Endodermal cell (in vitro differentiated cells): ENCODE results near the gene LIPC. TPM values are rescaled to one million over a fixed set of nuclear protein-coding genes. Genes with fewer than 3 reads are reported as not detected.

ENCODE experiments used
- DNase-seq: peaks from one replicate; pipeline ENCODE4 v3.0.0-alpha.2; 2017
- H3K27ac ChIP-seq: 2 replicates; pipeline ENCODE4 v1.5.1; 2013; ENCODE audit warnings: mild to moderate bottlenecking, low read depth, low read length, moderate library complexity
- H3K27me3 ChIP-seq: 2 replicates; pipeline ENCODE4 v1.6.1; 2013; ENCODE audit warnings: mild to moderate bottlenecking, low read length, moderate library complexity; ENCODE audit not compliant: insufficient read depth, control insufficient read depth, poor library complexity, severe bottlenecking
- H3K36me3 ChIP-seq: 2 replicates; pipeline ENCODE4 v1.7.0; 2013; ENCODE audit warnings: mild to moderate bottlenecking, low read length, moderate library complexity; ENCODE audit not compliant: control insufficient read depth, insufficient read depth
- H3K4me1 ChIP-seq: one replicate; pipeline ENCODE4 v1.7.0; 2013; ENCODE audit warnings: low read length; ENCODE audit not compliant: control insufficient read depth, insufficient read depth
- H3K4me3 ChIP-seq: 2 replicates; pipeline ENCODE4 v1.5.1; 2013; ENCODE audit warnings: mild to moderate bottlenecking, low read length, moderate library complexity
- H3K9ac ChIP-seq: 2 replicates; pipeline ENCODE4 v1.6.1; 2013; ENCODE audit warnings: mild to moderate bottlenecking, low read length, moderate library complexity; ENCODE audit not compliant: poor library complexity, severe bottlenecking; ENCODE audit errors: extremely low read depth
- H3K9me3 ChIP-seq: 2 replicates; pipeline ENCODE4 v1.6.1; 2013; ENCODE audit warnings: mild to moderate bottlenecking, low read length, moderate library complexity; ENCODE audit not compliant: control insufficient read depth
- H3K27ac Mint-ChIP-seq: 2 replicates; pipeline ENCODE4 v1.8.0; 2020; ENCODE audit warnings: mixed read lengths
- H3K27me3 Mint-ChIP-seq: 2 replicates; pipeline ENCODE4 v1.8.0; 2021; ENCODE audit warnings: mild to moderate bottlenecking, mixed read lengths; ENCODE audit not compliant: insufficient read depth
- H3K36me3 Mint-ChIP-seq: 2 replicates; pipeline ENCODE4 v1.8.0; 2020; ENCODE audit warnings: low read depth, mixed read lengths
- H3K4me1 Mint-ChIP-seq: 2 replicates; pipeline ENCODE4 v1.8.0; 2020; ENCODE audit warnings: mixed read lengths
- H3K4me3 Mint-ChIP-seq: 2 replicates; pipeline ENCODE4 v1.8.0; 2020; ENCODE audit warnings: mild to moderate bottlenecking, moderate library complexity, mixed read lengths
- H3K9me3 Mint-ChIP-seq: 2 replicates; pipeline ENCODE4 v1.8.0; 2020; ENCODE audit warnings: mild to moderate bottlenecking, mixed read lengths
- CTCF ChIP-seq: fragments of 200-600 bp; sonication (generic); conservative IDR thresholded peaks from 2 replicates; pipeline ENCODE4 v1.5.0; 2021; ENCODE audit warnings: antibody characterized with exemption, mild to moderate bottlenecking
- WGBS, 2 experiments: methylation state at CpG; one replicate each; pipeline versions ENCODE4 v1.1.5 to v1.1.7; 2013; ENCODE audit warnings: missing lambda C conversion rate in 2 of 2, mixed read lengths in 1 of 2; ENCODE audit not compliant: insufficient coverage in 1 of 2, insufficient read length in 1 of 2; 5-methylcytosine and 5-hydroxymethylcytosine counted together
- total RNA-seq, 2 donors: library from RNA; stranded (reverse); fragmentation: NEBNext Ultra II Directional in 1 of 2; extraction: Animal tissue kit (Norgen Biotek cat#: 25700) in 1 of 2; gene quantifications; 2 replicates in 1 of 2; 3 replicates in 1 of 2; pipeline ENCODE4 v1.2.1, GENCODE V29; 2021

LIPC gene
- total RNA-seq, 2 donors from 2014 or later = not detected

DNA sequence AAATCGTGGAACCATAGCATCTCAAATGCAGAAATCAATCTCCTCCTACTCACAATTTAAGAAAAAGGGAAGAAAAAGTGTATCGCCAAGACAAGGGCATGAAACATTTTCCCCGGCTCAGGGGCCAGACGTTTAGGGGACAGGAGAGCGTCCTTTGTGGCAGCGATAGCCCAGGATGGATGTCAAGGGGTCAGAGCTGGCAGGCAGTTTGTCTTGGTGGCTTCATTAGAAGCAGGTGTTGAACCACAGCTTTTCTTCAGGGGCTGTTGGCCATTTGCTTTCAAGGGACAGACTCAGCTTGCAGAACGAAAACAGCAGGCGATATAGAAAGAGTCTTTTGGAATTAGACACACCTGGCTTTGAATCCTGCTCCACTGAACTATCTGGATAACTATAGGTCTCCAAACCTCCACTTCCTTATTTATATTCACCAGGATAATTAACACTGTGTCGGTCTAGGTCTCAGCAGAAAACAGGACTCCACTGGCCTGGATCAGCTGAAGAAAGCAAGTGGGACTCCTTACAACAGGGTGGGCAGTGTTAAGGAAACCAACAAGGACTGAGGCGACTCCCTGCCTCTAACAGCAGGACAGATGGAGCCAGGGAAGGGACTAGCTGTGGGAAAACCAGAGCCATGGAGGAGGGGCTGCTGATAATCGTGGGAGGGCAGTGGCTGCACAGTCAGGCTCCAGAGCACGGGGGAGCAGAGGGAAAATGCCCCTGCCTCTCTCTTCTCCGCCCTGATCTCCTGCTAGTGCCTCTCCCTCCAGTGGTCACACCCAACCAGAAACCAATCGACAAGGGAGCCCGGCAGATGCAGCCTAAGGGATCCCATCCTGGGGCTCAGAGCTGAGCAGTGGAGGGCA is 123.6 kb downstream of the LIPC start:
- H3K4me1 Mint-ChIP-seq = peaks cover 16% of the 10 kb centered on the region
- TF ChIP-seq CTCF = peak; percentile 53
- peaks cover 6% of the 10 kb centered on the region for H3K36me3 Mint-ChIP-seq
- H3K4me1 ChIP-seq = peaks cover 3% of the 10 kb centered on the region
- H3K9ac ChIP-seq = no peak overlapping the region
- no peaks in the 10 kb centered on the region for H3K36me3 ChIP-seq
- peaks cover 24% of the 10 kb centered on the region for H3K9me3 ChIP-seq
- peaks cover 1% of the 10 kb centered on the region for H3K27me3 Mint-ChIP-seq
- H3K27me3 ChIP-seq = no peaks in the 10 kb centered on the region
- peaks cover 28% of the 10 kb centered on the region for H3K9me3 Mint-ChIP-seq
- peak; percentile 82 for DNase-seq
- no peak overlapping the region for H3K4me3 ChIP-seq
- no peak overlapping the region for H3K27ac ChIP-seq
- WGBS, 2 experiments = 75 to 79% methylated on average over 8 to 15 of the region's 15 CpGs
- no peak overlapping the region for H3K4me3 Mint-ChIP-seq
- H3K27ac Mint-ChIP-seq = no peak overlapping the region

GRCh38 chr15:58556028-58556361 is 124.2 kb downstream of the LIPC start:
- no peaks in the 10 kb centered on the region for H3K27me3 ChIP-seq
- Mint-ChIP-seq H3K27ac (no peak overlapping the region), H3K4me1 (peaks cover 20% of the 10 kb centered on the region), H3K4me3 (no peak overlapping the region), H3K36me3 (peaks cover 6% of the 10 kb centered on the region), H3K27me3 (peaks cover 1% of the 10 kb centered on the region), H3K9me3 (peaks cover 32% of the 10 kb centered on the region)
- 95 to 100% methylated on average over 2 of the region's 2 CpGs for WGBS, 2 experiments
- peak; percentile 28 for DNase-seq
- no peak overlapping the region for H3K27ac ChIP-seq
- peaks cover 24% of the 10 kb centered on the region for H3K9me3 ChIP-seq
- no peak overlapping the region for H3K4me3 ChIP-seq
- no peaks in the 10 kb centered on the region for H3K36me3 ChIP-seq
- no peak for TF ChIP-seq CTCF
- H3K9ac ChIP-seq = no peak overlapping the region
- peaks cover 3% of the 10 kb centered on the region for H3K4me1 ChIP-seq

DNA sequence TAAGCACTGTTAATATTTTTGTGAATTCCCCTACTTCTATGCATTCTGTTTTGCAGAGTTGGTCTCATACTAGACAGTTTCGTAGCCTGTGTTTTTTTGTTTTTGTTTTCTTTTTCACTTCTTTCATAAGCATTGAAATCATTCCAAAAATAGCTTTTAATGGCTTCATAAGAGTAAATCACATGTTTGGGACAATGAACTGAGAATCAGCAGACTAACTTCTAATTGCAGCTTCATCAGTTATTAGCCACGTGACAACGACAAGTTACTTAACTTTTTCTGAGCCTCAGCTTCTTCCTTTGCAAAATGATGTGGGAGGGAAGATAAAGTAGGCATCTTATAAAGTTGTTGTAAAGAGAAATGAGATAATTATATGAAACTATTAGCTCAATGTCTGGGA is 124.8 kb downstream of the LIPC start:
- no peak overlapping the region for H3K9ac ChIP-seq
- no peak overlapping the region for H3K4me3 Mint-ChIP-seq
- H3K27ac ChIP-seq = no peak overlapping the region
- H3K4me3 ChIP-seq = no peak overlapping the region
- H3K9me3 Mint-ChIP-seq = peaks cover 38% of the 10 kb centered on the region
- TF ChIP-seq CTCF = no peak
- DNase-seq = no peak
- peaks cover 3% of the 10 kb centered on the region for H3K4me1 ChIP-seq
- peaks cover 23% of the 10 kb centered on the region for H3K4me1 Mint-ChIP-seq
- H3K36me3 ChIP-seq = no peaks in the 10 kb centered on the region
- no peaks in the 10 kb centered on the region for H3K27me3 ChIP-seq
- H3K9me3 ChIP-seq = peaks cover 24% of the 10 kb centered on the region
- H3K27ac Mint-ChIP-seq = no peak overlapping the region
- H3K36me3 Mint-ChIP-seq = peaks cover 6% of the 10 kb centered on the region
- peaks cover 1% of the 10 kb centered on the region for H3K27me3 Mint-ChIP-seq
- WGBS, 2 experiments = 97 to 100% methylated on average over 2 to 3 of the region's 3 CpGs
